Measurements from ENCODE around the gene ACSM2A.
"Not testable (repeated sequence)": the region's sequence is repeated elsewhere in the genome, so short reads cannot be mapped to it uniquely, and the experiment has no call there.

DNA sequence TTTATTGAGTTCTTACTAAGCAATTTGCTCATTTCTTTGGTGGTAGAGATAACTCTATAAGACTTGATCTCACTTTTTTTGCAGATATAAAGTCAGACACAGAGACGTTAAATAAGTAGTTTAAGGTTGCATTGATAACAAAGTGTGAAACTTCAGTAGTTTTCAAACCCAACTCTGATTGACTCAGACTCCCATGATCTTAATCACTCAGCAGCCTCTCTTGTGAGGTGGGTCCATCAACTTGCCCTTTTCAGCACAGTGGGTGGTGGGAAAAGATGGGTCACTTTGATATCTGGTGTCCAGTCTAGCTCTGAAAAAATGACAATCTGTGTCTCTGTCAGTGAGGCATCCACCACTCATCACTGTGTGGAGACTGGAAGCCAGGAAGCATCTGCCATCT, 19.4 kb downstream of the ACSM2A start:
- TF ChIP-seq CTCF (IDR thresholded peaks at IDR 0.05; ENCODE audit: low read depth, low read length); EZH2phosphoT487 (IDR thresholded peaks at IDR 0.05; ENCODE audit: low read depth): not testable (repeated sequence)
